GM12878 (cell line): Measurements from ENCODE around the gene CRTC3. TPM values are rescaled to one million over a fixed set of nuclear protein-coding genes. Genes with fewer than 3 reads are reported as not detected.
A peak's percentile ranks its signal among the peaks of the same experiment; 100 is the strongest.

Source experiments
- BCL11A ChIP-seq: IDR thresholded peaks from 2 replicates; pipeline ENCODE4 v1.6.1; 2011; ENCODE audit warnings: low read depth, low read length
- FOS ChIP-seq: IDR thresholded peaks from 3 replicates; pipeline ENCODE4 v1.6.1; 2011; ENCODE audit warnings: borderline replicate concordance; ENCODE audit not compliant: insufficient read length; ENCODE audit errors: extremely low read depth
- IRF4 ChIP-seq: IDR thresholded peaks from 2 replicates; pipeline ENCODE4 v1.6.1; 2011; ENCODE audit warnings: low read depth, low read length
- JUND ChIP-seq: IDR thresholded peaks from 2 replicates; pipeline ENCODE4 v1.6.1; 2012; ENCODE audit warnings: low read depth, mild to moderate bottlenecking, low read length, improper control_type of control experiment, moderate library complexity
- LARP7 ChIP-seq: fragments of 450-650 bp; IDR thresholded peaks from 2 replicates; pipeline ENCODE4 v1.6.1; 2017; ENCODE audit warnings: mild to moderate bottlenecking
- MTA2 ChIP-seq: fragments of 450-650 bp; IDR thresholded peaks from 2 replicates; pipeline ENCODE4 v1.6.1; 2016; ENCODE audit warnings: low read depth, mild to moderate bottlenecking, moderate library complexity
- NR2C1 ChIP-seq: fragments of 450-650 bp; IDR thresholded peaks from 2 replicates; pipeline ENCODE4 v1.6.1; 2017; ENCODE audit warnings: antibody characterized with exemption, mild to moderate bottlenecking, moderate library complexity
- POLR2A ChIP-seq: IDR thresholded peaks from 2 replicates; pipeline ENCODE4 v1.6.1; 2011; ENCODE audit warnings: low read depth, mild to moderate bottlenecking, low read length
- RB1 ChIP-seq: fragments of 450-650 bp; formaldehyde crosslinking; IDR thresholded peaks from 2 replicates; pipeline ENCODE4 v1.6.1; 2017; ENCODE audit warnings: mild to moderate bottlenecking, borderline replicate concordance
- RBBP5 ChIP-seq: fragments of 200-600 bp; sonication (generic); conservative IDR thresholded peaks from 2 replicates; pipeline ENCODE4 v1.6.1; 2016
- RCOR1 ChIP-seq: conservative IDR thresholded peaks from 2 replicates; pipeline ENCODE4 v1.6.1; 2012; ENCODE audit warnings: low read depth, low read length, improper control_type of control experiment
- TAF1 ChIP-seq: IDR thresholded peaks from 2 replicates; pipeline ENCODE4 v1.6.1; 2011; ENCODE audit warnings: mild to moderate bottlenecking, low read depth, low read length, borderline replicate concordance
- TCF7 ChIP-seq: IDR thresholded peaks from 2 replicates; pipeline ENCODE4 v1.6.1; 2014; ENCODE audit warnings: antibody characterized with exemption, borderline replicate concordance
- ZBED1 ChIP-seq: IDR thresholded peaks from 2 replicates; pipeline ENCODE4 v1.6.1; 2016; ENCODE audit warnings: borderline replicate concordance
- ZNF207 ChIP-seq: fragments of 450-650 bp; IDR thresholded peaks from 2 replicates; pipeline ENCODE4 v1.6.1; 2014; ENCODE audit warnings: antibody characterized with exemption, mild to moderate bottlenecking, borderline replicate concordance
- polyA plus RNA-seq, 11 experiments: library from polyadenylated mRNA; depleted of rRNA in 4 of 11; unstranded in 6 of 11; stranded (reverse) in 5 of 11; fragments of >200 nt; fragmentation: Nextera tagmentation in 4 of 11; fragmentation: Illumina TruSeq in 1 of 11; extraction: Ambion mirVana in 4 of 11; extraction: Trizol in 1 of 11; gene quantifications; 1 replicate in 1 of 11; 2 replicates in 10 of 11; pipeline versions ENCODE4 v1.2.1 to v1.2.3, GENCODE V29; 2011 to 2016; ENCODE audit warnings: inconsistent platforms in 2 of 11, missing spikeins in 2 of 11, low read depth in 1 of 11
- total RNA-seq, 4 experiments: library from RNA; depleted of rRNA in 3 of 4; stranded (reverse); fragments of >200 nt in 3 of 4; fragmentation: Illumina TruSeq in 1 of 4; extraction: Trizol in 1 of 4; gene quantifications; 2 replicates each; pipeline versions ENCODE4 v1.2.1 to v1.2.3, GENCODE V29; 2013 to 2021
- TF ChIP-seq, protein P1 (sequence below): IDR thresholded peaks from 2 replicates; pipeline ENCODE4 v1.6.1; 2012; ENCODE audit warnings: improper control_type of control experiment, low read depth, low read length; ENCODE audit not compliant: insufficient replicate concordance
- TF ChIP-seq, protein P2 (sequence below): fragments of 450-650 bp; IDR thresholded peaks from 2 replicates; pipeline ENCODE4 v1.6.1; 2014; ENCODE audit warnings: mild to moderate bottlenecking
- TF ChIP-seq, protein P3 (sequence below): fragments of 450-650 bp; IDR thresholded peaks from 2 replicates; pipeline ENCODE4 v1.6.1; 2018; ENCODE audit warnings: mild to moderate bottlenecking, low read depth, moderate library complexity; ENCODE audit not compliant: partially characterized antibody
- TF ChIP-seq, protein P4 (sequence below): fragments of 450-650 bp; IDR thresholded peaks from 2 replicates; pipeline ENCODE4 v1.6.1; 2017; ENCODE audit warnings: antibody characterized with exemption, mild to moderate bottlenecking, moderate library complexity

The CRTC3 gene
- total and polyA plus RNA-seq, 10 of the 15 experiments (the other 5 are each of a cell fraction or from before 2014, with no cell fraction given), result 3.5 to 36.9 (median 18.9) TPM

DNA sequence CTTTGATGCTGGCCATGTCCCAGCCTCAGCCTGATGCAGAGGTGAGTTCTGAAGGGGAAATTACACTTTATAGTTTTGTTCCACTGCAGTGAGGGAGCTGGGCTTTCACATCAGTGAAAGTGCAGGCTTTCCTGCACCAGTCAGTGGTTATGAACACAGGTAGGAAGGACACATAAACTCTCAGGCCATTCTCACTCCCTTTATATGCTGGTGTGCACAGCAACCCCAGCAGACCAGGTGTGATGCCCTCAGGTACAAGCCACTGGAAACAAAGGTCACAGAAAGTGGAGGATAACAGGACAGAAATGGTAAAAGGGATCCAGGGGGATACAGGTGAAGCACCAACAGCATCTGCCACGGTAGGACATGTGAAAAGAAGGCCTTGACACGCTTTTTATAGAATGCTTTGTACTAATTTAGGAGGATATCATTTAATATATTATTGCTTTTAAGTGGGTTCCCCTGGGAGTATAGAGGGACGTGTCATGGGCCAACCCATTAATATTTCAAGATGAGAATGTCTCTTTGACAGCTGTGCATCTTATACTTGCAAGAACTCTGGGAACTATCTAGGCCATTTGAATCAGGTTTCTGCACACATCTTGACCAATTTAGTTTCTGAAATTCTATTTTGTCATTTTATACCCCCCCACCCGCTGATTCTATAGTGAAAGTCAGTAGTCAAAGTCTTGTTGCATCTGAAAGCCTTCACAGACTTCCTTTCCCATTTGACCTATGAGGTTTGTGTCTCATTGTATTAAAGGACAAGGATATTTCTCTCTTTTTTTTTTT lies 162.5 kb downstream of the CRTC3 start (continued):
- TF ChIP-seq, protein P1, sequence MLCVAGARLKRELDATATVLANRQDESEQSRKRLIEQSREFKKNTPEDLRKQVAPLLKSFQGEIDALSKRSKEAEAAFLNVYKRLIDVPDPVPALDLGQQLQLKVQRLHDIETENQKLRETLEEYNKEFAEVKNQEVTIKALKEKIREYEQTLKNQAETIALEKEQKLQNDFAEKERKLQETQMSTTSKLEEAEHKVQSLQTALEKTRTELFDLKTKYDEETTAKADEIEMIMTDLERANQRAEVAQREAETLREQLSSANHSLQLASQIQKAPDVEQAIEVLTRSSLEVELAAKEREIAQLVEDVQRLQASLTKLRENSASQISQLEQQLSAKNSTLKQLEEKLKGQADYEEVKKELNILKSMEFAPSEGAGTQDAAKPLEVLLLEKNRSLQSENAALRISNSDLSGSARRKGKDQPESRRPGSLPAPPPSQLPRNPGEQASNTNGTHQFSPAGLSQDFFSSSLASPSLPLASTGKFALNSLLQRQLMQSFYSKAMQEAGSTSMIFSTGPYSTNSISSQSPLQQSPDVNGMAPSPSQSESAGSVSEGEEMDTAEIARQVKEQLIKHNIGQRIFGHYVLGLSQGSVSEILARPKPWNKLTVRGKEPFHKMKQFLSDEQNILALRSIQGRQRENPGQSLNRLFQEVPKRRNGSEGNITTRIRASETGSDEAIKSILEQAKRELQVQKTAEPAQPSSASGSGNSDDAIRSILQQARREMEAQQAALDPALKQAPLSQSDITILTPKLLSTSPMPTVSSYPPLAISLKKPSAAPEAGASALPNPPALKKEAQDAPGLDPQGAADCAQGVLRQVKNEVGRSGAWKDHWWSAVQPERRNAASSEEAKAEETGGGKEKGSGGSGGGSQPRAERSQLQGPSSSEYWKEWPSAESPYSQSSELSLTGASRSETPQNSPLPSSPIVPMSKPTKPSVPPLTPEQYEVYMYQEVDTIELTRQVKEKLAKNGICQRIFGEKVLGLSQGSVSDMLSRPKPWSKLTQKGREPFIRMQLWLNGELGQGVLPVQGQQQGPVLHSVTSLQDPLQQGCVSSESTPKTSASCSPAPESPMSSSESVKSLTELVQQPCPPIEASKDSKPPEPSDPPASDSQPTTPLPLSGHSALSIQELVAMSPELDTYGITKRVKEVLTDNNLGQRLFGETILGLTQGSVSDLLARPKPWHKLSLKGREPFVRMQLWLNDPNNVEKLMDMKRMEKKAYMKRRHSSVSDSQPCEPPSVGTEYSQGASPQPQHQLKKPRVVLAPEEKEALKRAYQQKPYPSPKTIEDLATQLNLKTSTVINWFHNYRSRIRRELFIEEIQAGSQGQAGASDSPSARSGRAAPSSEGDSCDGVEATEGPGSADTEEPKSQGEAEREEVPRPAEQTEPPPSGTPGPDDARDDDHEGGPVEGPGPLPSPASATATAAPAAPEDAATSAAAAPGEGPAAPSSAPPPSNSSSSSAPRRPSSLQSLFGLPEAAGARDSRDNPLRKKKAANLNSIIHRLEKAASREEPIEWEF, result peak; percentile 38
- TF ChIP-seq RBBP5 (no peak), NR2C1 (no peak), IRF4 (0 out of 2 replicates have a peak, but pooled peaks have one; percentile 10), JUND (no peak), BCL11A (0 out of 2 replicates have a peak, but pooled peaks have one; percentile 16), ZBED1 (peak; percentile 67; the same call in 1 of the 2 replicates), LARP7 (no peak), TAF1 (no peak), MTA2 (no peak), POLR2A (peak; percentile 68), RCOR1 (no peak), ZNF207 (no peak), RB1 (no peak), FOS (no peak), TCF7 (0 out of 2 replicates have a peak, but pooled peaks have one; percentile 44)
- TF ChIP-seq, protein P2, sequence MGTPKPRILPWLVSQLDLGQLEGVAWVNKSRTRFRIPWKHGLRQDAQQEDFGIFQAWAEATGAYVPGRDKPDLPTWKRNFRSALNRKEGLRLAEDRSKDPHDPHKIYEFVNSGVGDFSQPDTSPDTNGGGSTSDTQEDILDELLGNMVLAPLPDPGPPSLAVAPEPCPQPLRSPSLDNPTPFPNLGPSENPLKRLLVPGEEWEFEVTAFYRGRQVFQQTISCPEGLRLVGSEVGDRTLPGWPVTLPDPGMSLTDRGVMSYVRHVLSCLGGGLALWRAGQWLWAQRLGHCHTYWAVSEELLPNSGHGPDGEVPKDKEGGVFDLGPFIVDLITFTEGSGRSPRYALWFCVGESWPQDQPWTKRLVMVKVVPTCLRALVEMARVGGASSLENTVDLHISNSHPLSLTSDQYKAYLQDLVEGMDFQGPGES, result no peak
- TF ChIP-seq, protein P3, sequence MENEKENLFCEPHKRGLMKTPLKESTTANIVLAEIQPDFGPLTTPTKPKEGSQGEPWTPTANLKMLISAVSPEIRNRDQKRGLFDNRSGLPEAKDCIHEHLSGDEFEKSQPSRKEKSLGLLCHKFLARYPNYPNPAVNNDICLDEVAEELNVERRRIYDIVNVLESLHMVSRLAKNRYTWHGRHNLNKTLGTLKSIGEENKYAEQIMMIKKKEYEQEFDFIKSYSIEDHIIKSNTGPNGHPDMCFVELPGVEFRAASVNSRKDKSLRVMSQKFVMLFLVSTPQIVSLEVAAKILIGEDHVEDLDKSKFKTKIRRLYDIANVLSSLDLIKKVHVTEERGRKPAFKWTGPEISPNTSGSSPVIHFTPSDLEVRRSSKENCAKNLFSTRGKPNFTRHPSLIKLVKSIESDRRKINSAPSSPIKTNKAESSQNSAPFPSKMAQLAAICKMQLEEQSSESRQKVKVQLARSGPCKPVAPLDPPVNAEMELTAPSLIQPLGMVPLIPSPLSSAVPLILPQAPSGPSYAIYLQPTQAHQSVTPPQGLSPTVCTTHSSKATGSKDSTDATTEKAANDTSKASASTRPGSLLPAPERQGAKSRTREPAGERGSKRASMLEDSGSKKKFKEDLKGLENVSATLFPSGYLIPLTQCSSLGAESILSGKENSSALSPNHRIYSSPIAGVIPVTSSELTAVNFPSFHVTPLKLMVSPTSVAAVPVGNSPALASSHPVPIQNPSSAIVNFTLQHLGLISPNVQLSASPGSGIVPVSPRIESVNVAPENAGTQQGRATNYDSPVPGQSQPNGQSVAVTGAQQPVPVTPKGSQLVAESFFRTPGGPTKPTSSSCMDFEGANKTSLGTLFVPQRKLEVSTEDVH, result no peak
- TF ChIP-seq, protein P4, sequence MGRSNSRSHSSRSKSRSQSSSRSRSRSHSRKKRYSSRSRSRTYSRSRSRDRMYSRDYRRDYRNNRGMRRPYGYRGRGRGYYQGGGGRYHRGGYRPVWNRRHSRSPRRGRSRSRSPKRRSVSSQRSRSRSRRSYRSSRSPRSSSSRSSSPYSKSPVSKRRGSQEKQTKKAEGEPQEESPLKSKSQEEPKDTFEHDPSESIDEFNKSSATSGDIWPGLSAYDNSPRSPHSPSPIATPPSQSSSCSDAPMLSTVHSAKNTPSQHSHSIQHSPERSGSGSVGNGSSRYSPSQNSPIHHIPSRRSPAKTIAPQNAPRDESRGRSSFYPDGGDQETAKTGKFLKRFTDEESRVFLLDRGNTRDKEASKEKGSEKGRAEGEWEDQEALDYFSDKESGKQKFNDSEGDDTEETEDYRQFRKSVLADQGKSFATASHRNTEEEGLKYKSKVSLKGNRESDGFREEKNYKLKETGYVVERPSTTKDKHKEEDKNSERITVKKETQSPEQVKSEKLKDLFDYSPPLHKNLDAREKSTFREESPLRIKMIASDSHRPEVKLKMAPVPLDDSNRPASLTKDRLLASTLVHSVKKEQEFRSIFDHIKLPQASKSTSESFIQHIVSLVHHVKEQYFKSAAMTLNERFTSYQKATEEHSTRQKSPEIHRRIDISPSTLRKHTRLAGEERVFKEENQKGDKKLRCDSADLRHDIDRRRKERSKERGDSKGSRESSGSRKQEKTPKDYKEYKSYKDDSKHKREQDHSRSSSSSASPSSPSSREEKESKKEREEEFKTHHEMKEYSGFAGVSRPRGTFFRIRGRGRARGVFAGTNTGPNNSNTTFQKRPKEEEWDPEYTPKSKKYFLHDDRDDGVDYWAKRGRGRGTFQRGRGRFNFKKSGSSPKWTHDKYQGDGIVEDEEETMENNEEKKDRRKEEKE, result no peak
